Panc1 (cell line): ENCODE data around the gene C3orf85.

Source experiments
- POLR2AphosphoS5 ChIP-seq: IDR thresholded peaks from 2 replicates; pipeline ENCODE4 v1.6.1; 2012; ENCODE audit warnings: mild to moderate bottlenecking, low read depth, low read length, moderate library complexity
- TF ChIP-seq, protein P1 (sequence below): fragments of 450-650 bp; IDR thresholded peaks from 2 replicates; pipeline ENCODE4 v1.5.1; 2017; ENCODE audit warnings: mild to moderate bottlenecking

DNA sequence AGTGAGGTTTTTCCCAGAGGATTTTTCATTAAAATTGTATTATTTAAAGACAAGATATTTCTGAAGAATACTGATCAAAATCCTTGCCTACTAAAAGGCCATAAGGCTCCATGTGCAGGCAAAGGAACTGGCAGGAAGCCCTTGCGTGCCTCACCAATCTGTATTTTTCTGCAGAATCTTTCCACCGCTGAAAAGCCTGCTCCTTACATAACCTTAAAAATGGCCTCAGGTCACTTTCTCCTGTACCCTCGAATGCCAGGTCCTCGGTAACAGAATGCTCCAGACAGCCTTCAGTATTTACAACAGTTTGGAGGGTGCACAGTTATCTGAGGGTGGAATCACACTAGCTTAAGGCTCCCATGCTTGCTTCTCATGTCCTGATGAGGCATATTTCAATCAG lies 21.8 kb upstream of the C3orf85 start:
- TF ChIP-seq, protein P1, sequence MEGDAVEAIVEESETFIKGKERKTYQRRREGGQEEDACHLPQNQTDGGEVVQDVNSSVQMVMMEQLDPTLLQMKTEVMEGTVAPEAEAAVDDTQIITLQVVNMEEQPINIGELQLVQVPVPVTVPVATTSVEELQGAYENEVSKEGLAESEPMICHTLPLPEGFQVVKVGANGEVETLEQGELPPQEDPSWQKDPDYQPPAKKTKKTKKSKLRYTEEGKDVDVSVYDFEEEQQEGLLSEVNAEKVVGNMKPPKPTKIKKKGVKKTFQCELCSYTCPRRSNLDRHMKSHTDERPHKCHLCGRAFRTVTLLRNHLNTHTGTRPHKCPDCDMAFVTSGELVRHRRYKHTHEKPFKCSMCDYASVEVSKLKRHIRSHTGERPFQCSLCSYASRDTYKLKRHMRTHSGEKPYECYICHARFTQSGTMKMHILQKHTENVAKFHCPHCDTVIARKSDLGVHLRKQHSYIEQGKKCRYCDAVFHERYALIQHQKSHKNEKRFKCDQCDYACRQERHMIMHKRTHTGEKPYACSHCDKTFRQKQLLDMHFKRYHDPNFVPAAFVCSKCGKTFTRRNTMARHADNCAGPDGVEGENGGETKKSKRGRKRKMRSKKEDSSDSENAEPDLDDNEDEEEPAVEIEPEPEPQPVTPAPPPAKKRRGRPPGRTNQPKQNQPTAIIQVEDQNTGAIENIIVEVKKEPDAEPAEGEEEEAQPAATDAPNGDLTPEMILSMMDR: no peak
- TF ChIP-seq POLR2AphosphoS5: no peak
